ENCODE data around the gene DAD1. TPM values are rescaled to one million over a fixed set of nuclear protein-coding genes. Genes with fewer than 3 reads are reported as not detected.

The DAD1 gene
- total RNA-seq, 1 experiment from 2014 or later = 162 TPM

DNA sequence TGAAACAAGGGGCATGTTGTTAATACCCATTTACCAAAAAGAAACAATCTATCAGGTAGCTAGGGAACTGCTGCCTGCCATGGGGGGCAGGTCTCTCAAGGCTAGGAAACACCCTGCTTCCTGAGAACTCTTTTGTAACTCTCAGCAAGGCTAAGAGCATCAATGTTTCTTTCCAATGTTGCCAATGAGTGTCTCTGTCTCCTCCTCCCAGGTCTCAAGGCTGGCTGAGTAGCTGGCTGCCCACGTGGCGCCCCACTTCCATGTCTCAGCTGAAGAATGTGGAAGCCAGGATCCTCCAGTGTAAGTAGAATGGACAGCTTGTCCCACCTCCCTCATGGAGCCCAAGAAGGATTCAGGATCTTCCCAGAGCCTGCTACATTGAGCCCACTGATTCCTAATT is 12.4 kb upstream of the DAD1 start:
- H3K9me3 ChIP-seq (ENCODE audit: control insufficient read depth in 1 of 2, insufficient read depth in 1 of 2, low read depth in 1 of 2, low read length in 2 of 2) = no peaks in the 10 kb centered on the region
- intact Hi-C loops (cut with micrococcal nuclease) = no loop called here
- H3K9ac ChIP-seq (ENCODE audit: low read length) = no peak overlapping the region
- ChIA-PET CTCF (interaction anchor here (1.2 kb wide), 1 partner anchor 12 kb away, joined by 3 read pairs; no protein-coding TSS in a partner anchor), POLR2A (no interaction called here), RAD21 (ENCODE audit: low non-redundant PET in 1 of 2, low total read pairs in 2 of 2, uncharacterized antibody in 2 of 2, unreplicated experiment in 2 of 2) (no interaction called here)
- ATAC-seq (no peak), DNase-seq (ENCODE audit: low read depth, low spot score) (no peak)
- no peaks in the 10 kb centered on the region for H3K27me3 ChIP-seq (ENCODE audit: insufficient read depth, low read length)
- H3K79me2 ChIP-seq (ENCODE audit: insufficient read depth, low read length) = no peaks in the 10 kb centered on the region
- H3K9me2 ChIP-seq (ENCODE audit: insufficient read depth) = no peaks in the 10 kb centered on the region
- H3K4me2 ChIP-seq (ENCODE audit: low read length) = no peak overlapping the region
- H3K4me1 ChIP-seq (ENCODE audit: control insufficient read depth in 1 of 2, insufficient read depth in 2 of 2, low read length in 2 of 2) = peaks cover 13 to 51% of the 10 kb centered on the region in 2 experiments
- H3K4me3 ChIP-seq (replicated peaks in 1 of 2; ENCODE audit: low read depth in 1 of 2, low read length in 2 of 2) = no peak overlapping the region
- BruUV-seq (replicated peaks) = no TSS peak
- no peak overlapping the region for H2AFZ ChIP-seq (ENCODE audit: low read depth, low read length, poor library complexity, severe bottlenecking)
- H3K36me3 ChIP-seq (ENCODE audit: control insufficient read depth in 1 of 2, insufficient read depth in 2 of 2, low read length in 2 of 2) = no peaks in the 10 kb centered on the region; a peak in 2 of 4 replicates
- no peak overlapping the region for H3K27ac ChIP-seq (ENCODE audit: low read depth, low read length)
- no peak for TF ChIP-seq EZH2phosphoT487 (IDR thresholded peaks at IDR 0.05; ENCODE audit: borderline replicate concordance)
- TF ChIP-seq CEBPB (IDR thresholded peaks at IDR 0.05; ENCODE audit: low read depth) = no peak
- TF ChIP-seq RAD21 (IDR thresholded peaks at IDR 0.05; ENCODE audit: low read depth) = no peak
- no peak for TF ChIP-seq ZFX (IDR thresholded peaks at IDR 0.05)
- no peak for TF ChIP-seq SRF (IDR thresholded peaks at IDR 0.05; ENCODE audit: low read depth)
- TF ChIP-seq EZH2 (IDR thresholded peaks at IDR 0.05) = no peak
- no peak for TF ChIP-seq POLR2AphosphoS5 (IDR thresholded peaks at IDR 0.05; ENCODE audit: low read depth, low read length)
- TF ChIP-seq, protein P1, sequence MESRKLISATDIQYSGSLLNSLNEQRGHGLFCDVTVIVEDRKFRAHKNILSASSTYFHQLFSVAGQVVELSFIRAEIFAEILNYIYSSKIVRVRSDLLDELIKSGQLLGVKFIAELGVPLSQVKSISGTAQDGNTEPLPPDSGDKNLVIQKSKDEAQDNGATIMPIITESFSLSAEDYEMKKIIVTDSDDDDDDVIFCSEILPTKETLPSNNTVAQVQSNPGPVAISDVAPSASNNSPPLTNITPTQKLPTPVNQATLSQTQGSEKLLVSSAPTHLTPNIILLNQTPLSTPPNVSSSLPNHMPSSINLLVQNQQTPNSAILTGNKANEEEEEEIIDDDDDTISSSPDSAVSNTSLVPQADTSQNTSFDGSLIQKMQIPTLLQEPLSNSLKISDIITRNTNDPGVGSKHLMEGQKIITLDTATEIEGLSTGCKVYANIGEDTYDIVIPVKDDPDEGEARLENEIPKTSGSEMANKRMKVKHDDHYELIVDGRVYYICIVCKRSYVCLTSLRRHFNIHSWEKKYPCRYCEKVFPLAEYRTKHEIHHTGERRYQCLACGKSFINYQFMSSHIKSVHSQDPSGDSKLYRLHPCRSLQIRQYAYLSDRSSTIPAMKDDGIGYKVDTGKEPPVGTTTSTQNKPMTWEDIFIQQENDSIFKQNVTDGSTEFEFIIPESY (IDR thresholded peaks at IDR 0.05; ENCODE audit: extremely low read depth, insufficient replicate concordance, low read length) = no peak
- TF ChIP-seq, protein P2, sequence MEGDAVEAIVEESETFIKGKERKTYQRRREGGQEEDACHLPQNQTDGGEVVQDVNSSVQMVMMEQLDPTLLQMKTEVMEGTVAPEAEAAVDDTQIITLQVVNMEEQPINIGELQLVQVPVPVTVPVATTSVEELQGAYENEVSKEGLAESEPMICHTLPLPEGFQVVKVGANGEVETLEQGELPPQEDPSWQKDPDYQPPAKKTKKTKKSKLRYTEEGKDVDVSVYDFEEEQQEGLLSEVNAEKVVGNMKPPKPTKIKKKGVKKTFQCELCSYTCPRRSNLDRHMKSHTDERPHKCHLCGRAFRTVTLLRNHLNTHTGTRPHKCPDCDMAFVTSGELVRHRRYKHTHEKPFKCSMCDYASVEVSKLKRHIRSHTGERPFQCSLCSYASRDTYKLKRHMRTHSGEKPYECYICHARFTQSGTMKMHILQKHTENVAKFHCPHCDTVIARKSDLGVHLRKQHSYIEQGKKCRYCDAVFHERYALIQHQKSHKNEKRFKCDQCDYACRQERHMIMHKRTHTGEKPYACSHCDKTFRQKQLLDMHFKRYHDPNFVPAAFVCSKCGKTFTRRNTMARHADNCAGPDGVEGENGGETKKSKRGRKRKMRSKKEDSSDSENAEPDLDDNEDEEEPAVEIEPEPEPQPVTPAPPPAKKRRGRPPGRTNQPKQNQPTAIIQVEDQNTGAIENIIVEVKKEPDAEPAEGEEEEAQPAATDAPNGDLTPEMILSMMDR (IDR thresholded peaks at IDR 0.05 in 2 of 3, conservative IDR thresholded peaks at IDR 0.05 in 1 of 3; ENCODE audit: borderline replicate concordance in 1 of 3, insufficient read depth in 1 of 3, low read depth in 2 of 3, low read length in 2 of 3) = no peak
- TF ChIP-seq, protein P3, sequence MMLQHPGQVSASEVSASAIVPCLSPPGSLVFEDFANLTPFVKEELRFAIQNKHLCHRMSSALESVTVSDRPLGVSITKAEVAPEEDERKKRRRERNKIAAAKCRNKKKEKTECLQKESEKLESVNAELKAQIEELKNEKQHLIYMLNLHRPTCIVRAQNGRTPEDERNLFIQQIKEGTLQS (IDR thresholded peaks at IDR 0.05) = no peak
- TF ChIP-seq, protein P4, sequence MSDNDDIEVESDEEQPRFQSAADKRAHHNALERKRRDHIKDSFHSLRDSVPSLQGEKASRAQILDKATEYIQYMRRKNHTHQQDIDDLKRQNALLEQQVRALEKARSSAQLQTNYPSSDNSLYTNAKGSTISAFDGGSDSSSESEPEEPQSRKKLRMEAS (IDR thresholded peaks at IDR 0.05) = no peak
- TF ChIP-seq POLR2A (IDR thresholded peaks at IDR 0.05; ENCODE audit: borderline replicate concordance, extremely low read depth, insufficient read depth, insufficient read length) = no peak
- no peak for TF ChIP-seq SIN3A (IDR thresholded peaks at IDR 0.05; ENCODE audit: low read depth)
- TF ChIP-seq ELF1 (IDR thresholded peaks at IDR 0.05; ENCODE audit: borderline replicate concordance, low read depth) = no peak
- no peak for TF ChIP-seq CBX3 (IDR thresholded peaks at IDR 0.05; ENCODE audit: low read depth)
- no peaks in the 10 kb centered on the region for H4K20me1 ChIP-seq (ENCODE audit: insufficient read depth)
